GM19324 (cell line): ENCODE measurements around the gene FBXW7.

Source experiments
- ATAC-seq: cut with Tn5 transposase; IDR thresholded peaks from one replicate; pipeline ENCODE4 v1.9.1; 2021; ENCODE audit warnings: mild to moderate bottlenecking, moderate library complexity; ENCODE audit not compliant: unreplicated experiment, low FRiP score

The FBXW7 gene

GRCh38 chr4:152346526-152346925 is 189.4 kb downstream of the FBXW7 start:
- no peak for ATAC-seq

GRCh38 chr4:152344001-152344400 is 191.9 kb downstream of the FBXW7 start:
- no peak for ATAC-seq

GRCh38 chr4:152342293-152342692 is 193.6 kb downstream of the FBXW7 start:
- no peak for ATAC-seq

GRCh38 chr4:152340818-152341217 is 195.1 kb downstream of the FBXW7 start:
- ATAC-seq = no peak

GRCh38 chr4:152339576-152339975 is 196.3 kb downstream of the FBXW7 start:
- no peak for ATAC-seq

GRCh38 chr4:152334931-152335330 is 201.0 kb downstream of the FBXW7 start:
- ATAC-seq = no peak

- ATAC-seq = no peak
These were observed 204.8 kb downstream of the FBXW7 start for GRCh38 chr4:152331042-152331441.

GRCh38 chr4:152328582-152328981 is 207.3 kb downstream of the FBXW7 start:
- no peak for ATAC-seq

GRCh38 chr4:152327606-152328453 is 208.1 kb downstream of the FBXW7 start:
- no peak for ATAC-seq

- no peak for ATAC-seq
These were observed 210.1 kb downstream of the FBXW7 start for GRCh38 chr4:152325831-152326230.

- ATAC-seq = no peak
These were observed 212.7 kb downstream of the FBXW7 start for GRCh38 chr4:152323221-152323620.

- no peak for ATAC-seq
These were observed 213.2 kb downstream of the FBXW7 start for GRCh38 chr4:152322656-152323055.

- ATAC-seq = no peak
These were observed 214.0 kb downstream of the FBXW7 start for GRCh38 chr4:152321923-152322322.

GRCh38 chr4:152321398-152321797 is 214.5 kb downstream of the FBXW7 start:
- ATAC-seq = no peak

GRCh38 chr4:152316969-152317368 is 218.9 kb downstream of the FBXW7 start:
- ATAC-seq = no peak

- no peak for ATAC-seq
These were observed 225.6 kb downstream of the FBXW7 start for GRCh38 chr4:152310257-152310656.

GRCh38 chr4:152309418-152309817 is 226.5 kb downstream of the FBXW7 start:
- ATAC-seq = no peak

GRCh38 chr4:152308951-152309350 is 226.9 kb downstream of the FBXW7 start:
- ATAC-seq = no peak

GRCh38 chr4:152307669-152308068 is 228.2 kb downstream of the FBXW7 start:
- no peak for ATAC-seq

GRCh38 chr4:152306541-152306940 is 229.4 kb downstream of the FBXW7 start:
- ATAC-seq = no peak

- peak; percentile 74 for ATAC-seq
These were observed 231.7 kb downstream of the FBXW7 start for GRCh38 chr4:152304220-152304619.

- ATAC-seq = no peak
These were observed 234.5 kb downstream of the FBXW7 start for GRCh38 chr4:152301381-152301780.
